ENCODE measurements around the gene RALGPS1.

Gene RALGPS1

GRCh38 chr9:127269449-127269848, 354.9 kb downstream of the RALGPS1 start:
- DNase-seq: no peak

All from fibroblast of skin of right biceps (primary cell).